Measurements from ENCODE around the gene QSOX1.

The QSOX1 gene

DNA sequence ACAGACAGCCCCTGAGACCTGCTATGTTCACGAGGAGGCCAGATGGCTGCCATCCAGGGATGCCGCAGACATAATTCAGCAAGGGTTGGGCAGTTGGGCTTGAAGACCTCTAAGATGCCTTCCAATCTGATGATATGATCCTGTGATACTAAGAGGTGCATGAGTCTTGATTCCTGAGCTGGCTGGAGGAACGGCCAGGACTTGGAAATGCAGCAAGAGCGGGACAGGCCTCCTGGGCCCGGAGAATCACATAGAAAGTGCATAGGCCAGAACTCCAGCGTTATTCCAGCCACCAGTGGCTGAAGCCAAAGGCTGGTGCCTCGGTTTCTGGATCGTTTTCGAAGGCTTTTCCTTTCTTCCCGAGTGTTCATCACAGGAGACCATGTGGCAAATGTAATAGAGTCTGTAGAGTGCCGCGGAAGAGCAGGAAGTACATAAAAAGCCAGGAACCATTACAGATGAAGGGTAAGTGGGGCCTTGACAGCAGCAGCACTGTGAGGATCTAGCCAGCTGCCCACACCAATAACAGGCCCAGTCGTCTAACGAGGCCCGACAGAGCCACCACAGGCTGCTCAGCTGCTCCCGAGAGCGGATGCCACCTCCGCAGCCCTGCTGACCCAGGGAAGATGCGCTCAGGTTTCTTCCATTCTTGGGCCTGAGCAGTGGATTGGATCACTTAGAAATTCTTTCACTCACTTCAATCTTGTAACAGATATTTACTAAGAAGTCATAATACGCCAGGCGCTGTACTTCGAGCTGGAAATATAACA lies 61.4 kb downstream of the QSOX1 start:
- DNase-seq, result no peak

DNA sequence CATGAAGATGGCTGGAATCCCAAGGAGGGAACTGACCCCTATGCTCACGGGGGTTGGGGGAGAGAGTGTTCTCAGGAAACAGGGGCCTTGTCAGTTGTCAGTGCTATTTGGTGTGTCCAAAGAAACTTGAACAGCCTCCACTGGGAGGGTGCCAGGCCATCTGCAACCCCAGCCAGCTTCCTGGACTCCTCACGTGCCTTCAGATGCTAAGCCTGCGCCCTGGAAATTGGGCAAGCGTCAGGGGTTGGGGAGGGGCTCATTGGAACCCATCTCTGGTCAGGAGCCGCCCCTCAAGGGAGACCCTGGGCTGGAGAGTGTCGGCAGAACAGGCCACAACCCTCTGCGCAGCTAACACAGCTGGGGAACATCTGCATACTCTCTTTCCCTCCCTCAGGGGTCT lies 62.3 kb downstream of the QSOX1 start:
- no peak for DNase-seq

DNA sequence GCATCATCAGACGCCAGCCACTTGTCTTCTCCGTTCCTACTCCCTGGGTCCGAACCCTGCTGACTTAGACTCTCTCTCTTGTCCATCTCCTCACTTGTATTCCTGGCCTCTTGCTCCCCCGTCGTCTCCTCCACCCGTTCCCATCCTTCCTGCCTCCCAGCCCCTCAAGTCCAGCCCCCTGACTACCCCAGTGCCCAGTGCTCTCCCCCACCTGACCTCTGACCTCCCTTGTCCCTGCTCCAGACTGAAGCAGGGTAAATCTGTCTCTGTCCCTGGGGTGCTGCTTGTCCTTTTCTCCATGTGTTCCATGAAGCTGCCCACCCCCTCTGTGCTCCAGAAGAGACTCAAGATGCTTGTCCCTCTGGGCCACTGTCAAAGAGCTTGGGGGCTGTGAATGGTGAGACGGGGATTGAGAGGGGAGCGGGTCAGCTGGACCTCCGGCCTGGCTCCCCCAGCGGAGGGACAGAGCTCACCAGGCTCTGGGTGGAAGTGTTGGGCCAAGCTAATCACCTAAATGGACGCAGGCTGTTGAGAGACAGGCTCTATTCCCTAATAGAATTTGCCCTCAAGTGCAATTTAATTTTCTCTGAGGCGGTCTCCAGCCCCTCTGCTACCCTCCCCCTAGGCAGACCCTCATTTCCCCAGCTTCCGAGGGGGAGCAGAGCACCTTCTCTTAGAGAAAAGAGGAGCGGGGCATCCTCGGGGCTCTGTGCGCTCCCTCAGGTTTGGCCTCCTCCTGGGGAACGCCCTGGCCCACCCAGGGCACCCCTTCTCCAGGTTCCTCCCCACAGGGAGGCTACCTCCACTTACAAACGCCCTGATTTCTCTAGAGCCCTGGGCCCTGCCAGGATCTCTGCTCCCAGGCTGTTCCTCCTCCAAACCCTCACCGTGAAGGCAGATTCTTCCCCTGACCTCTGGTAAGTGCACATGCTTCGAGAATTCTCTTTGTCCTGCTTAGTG lies 64.4 kb downstream of the QSOX1 start:
- no peak for DNase-seq

DNA sequence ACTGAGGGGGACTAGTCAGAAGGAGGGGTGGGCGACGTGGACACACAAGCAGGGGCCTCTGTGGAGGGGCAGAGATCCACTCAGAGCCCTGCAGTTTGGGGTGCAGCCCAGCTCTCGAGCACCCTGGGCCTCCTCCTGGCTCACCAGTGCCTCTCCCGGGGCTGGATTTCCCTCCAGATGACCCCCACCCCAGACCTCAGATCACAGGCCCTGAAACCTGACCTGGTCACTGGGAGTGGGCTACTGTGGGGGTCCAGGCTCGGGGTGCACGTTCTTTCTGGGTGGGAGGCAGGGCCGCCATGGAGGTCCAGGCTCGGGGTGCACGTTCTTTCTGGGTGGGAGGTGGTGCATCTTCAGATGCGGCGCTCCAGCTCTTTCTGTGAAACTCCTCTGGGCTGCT lies 65.1 kb downstream of the QSOX1 start:
- no peak for DNase-seq

DNA sequence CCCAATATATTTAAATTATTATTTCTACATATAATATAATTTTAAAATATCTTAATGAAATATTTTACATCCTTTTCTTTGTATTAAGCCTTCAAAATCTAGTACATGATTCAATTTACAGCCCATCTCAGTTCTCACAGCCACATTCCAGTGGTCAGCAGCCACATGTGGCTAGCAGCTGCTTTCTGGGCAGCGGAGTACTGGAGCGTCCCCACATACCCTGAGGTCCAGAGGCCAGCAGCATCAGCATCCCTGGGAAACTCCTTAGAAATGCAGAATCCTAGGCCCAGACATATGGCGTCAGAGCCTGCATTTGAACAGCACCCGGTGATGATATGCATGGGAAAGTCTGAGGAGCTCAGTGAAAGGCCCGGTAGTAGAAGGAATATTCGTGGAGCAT lies 66.8 kb downstream of the QSOX1 start:
- no peak for DNase-seq

DNA sequence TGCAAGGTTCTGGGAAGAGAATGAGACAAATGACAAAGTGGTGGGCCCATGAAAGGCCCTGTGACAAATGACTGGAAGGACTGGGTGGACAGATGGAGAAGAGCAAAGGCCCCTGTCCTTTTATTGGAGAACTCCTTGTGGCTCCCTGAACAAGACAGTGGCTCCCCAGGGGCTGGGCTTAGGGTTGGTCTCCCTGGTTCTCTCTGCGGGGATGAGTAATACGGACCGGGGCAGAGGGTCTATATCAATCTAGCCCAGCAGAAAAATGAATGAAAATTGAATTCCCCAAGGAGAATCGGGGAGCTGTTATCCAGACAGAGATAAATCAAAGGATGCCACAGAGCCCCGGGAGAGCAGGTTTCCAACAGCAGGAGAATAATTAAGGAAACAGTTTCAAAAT lies 70.2 kb downstream of the QSOX1 start:
- DNase-seq, result no peak

DNA sequence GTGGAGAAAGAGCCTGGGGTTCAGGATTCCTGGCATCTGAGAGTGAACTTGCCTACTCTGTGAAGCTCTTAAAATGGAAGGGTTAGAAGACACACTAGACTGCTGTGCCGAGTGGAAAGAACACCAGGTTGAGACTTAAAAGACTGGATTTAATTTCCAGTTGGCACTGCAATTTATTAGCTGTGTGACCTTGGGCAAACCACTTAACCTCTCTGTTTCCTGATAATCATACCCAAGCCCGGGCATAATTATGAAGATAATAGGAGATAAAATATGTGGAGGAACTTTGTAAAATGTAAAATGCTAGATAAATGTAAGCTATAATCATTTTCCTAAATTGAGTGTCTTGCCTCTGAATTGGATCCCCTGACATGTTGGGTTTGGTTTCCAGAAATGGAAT lies 70.7 kb downstream of the QSOX1 start:
- DNase-seq, result no peak

DNA sequence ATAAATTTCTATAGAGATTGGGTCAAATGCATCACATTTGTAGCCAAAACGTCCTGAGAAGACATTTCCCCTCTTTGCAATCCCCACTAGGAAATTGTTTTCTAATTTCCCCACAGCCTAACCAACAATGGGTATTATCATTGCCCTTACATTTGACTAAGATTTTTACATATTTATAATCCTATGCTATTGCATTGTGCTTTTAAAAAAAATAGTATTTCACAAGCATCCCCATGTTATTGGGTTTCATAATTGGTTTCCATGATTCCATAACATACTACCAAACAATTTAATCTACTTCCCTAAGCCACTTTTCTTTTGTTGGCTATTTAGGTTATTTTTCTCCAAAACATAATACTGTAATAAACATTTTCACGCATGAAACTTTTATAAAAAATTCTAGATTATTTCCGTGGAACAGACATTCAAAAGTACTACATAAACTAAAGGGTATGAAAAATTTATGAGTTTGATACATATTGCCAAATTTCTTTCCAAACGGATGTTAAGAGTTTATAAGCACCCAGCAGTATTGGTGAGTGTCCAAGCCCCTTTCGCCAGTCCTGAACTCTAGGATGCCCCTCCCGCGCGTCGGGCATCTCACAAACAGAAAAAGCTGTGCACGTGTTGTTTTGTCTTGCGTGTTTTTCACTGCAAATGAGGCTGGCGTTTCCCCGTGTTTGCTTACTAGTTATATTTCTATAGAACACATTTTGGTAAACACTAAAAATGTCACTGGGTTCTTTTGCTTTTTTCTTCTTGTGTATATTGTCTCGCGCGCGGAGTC lies 73.4 kb downstream of the QSOX1 start:
- no peak for DNase-seq

DNA sequence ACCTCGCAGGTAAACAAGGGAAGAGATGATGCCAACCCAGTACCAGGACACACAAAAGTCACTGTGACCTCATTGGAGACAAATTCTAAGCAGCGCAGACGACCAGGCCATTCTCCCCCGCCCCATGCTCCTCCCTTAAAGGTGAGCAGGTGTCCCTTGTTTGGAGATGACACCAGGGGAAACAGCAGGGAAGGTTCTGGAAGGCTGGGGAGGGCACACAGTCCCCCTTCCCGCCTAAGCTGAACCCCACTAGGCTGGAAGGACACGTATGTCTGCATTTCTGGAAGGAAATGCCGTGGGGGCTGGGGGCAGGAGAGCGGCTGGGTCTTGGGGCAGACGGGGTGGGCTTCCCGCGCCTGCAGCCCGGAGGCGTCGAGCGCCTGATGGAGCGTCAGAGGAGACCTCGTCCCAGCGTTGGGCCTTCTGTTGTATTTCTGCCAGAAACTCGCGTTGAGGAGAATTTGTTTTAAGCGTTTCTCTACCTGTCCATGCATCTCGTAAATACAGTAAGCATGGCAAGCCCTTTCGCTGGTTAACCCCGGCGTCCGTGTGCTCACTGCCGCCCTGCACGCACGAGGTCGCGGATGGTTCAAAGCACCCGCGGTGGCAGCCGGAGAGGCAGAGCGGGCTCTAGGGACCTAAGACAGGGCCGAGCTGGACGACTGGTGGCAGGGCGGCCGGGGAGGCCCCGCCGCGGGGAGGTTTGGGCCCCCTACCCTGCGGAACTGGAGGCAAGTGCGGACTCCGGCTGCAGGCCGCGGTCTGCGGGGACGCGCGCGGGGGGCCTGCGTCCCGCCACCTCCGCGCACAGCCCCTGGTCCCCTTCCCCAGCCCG lies 74.2 kb downstream of the QSOX1 start:
- peak; percentile 37 for DNase-seq

DNA sequence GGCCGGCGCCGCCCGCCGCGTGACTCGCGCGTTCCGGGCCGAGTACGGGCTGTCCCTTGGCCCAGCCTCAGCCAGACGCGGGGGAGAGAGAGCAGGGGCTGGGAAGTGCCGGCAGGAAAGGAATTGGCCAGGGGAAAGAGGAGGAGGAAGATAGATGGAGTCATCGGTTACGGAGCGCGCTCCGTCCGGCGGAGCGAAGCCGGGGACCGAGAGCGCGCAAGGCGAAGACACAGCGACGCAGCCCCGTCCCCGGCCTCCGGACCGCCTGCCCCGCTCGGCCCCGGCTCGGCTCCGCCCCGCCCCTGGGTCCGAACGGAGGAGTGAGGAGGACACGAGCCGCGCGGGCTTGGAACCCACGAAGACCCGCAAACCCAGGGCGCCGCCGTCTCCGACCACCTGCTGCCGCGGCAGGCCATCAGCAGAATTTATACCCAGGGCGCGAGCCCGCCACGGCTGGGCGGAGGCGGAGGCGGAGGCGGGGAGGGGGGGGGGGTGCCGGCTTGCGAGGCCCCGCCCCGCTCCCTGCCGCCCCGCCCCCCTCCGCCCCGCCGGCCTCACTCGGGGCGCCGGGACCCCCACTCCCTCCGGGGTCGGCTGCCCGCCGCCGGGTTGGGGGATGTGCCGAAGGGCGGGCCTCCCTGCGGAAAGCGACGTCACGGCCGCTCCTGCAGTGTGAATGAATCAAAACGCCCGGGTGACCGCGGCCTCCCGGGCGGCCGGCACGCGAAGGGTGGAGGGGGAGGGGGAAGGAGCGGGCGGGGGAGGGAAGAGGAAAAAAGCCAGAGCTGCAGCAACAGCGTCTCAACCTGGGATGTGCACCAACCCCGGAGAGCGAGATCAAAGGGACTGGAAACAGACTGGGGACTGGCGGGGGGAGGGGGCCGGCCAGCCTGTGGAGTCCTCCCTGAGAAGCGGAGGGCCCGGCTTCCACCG lies 75.1 kb downstream of the QSOX1 start, which contains the start of gene LHX4:
Gene LHX4 (plus strand): TSS at position 782 of the 933 bp plus-strand sequence. CDS start 266 bp downstream, outside the sequence.
- peak; percentile 46 for DNase-seq

DNA sequence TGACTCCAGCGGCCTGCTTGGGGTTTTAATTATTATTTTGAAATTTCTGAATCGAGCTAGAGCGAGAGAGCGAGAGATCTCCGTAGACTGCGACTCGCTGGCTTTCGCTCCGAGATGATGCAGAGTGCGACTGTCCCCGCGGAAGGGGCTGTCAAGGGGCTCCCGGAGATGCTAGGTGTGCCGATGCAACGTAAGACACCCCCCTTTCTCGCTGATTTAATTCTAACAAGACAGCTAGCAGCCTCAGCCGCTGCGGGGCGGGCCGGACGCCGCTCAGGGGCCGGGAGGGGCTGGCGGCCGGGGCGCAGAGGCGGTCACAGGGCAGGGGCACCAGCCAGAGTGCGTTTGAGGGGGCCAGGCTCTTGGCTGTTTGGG lies 75.7 kb downstream of the QSOX1 start:
- DNase-seq, result no peak

DNA sequence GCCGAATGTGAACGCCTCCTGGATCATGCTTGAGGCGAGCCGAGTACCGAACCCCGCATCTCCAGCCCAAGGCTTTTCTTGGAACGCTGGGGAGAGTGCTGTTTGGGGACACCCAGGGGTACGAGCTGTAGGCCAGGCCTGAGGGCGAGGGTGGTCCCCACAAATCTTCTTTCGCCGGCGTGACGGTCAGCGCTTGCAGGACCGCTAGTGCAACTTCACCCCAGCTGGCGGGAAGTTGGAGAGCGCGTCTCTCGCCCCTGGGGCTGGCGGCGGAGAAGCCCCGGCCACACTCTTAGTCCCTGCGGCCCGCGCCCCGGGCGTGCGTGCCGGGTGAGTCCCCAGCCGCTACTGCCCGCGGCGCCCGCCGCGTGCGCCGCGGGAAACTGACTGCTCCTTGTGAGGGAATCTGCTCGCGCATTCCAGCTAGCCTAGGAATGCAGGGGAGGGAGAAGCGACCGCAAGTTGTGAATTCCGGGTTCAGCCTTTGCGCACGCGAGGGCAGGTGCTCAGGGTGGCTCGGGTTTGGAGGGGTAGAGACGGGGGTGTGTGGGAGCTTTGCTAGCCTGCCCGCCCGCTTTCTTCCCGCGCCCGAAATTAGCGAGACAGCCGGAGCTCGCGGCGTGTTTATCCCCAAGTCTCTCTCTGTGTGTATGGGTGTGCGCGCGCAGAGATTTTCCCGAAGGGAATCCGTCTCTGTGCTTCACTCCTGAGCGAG lies 76.3 kb downstream of the QSOX1 start:
- DNase-seq, result no peak

DNA sequence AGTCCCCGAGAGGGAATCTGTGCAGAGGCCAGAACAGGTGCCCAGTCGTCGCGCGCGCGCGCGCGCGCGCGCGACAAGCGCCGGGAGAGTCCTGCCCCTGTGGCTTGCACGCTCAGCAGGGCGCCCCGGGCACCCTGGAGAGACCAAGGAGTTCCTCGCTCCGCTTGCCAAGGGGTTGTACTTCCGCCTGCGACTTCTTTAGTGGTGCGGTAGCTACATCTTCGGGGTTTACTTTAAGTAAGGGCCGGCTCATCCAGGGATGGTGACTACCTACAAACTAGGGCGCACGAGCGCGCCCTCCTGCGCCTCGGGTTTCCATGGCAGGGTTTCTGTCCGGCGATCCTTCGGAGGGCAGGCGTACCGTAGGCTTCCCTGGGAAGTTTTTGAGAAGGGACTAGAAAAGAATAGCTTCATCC lies 76.8 kb downstream of the QSOX1 start:
- DNase-seq, result peak; percentile 58

DNA sequence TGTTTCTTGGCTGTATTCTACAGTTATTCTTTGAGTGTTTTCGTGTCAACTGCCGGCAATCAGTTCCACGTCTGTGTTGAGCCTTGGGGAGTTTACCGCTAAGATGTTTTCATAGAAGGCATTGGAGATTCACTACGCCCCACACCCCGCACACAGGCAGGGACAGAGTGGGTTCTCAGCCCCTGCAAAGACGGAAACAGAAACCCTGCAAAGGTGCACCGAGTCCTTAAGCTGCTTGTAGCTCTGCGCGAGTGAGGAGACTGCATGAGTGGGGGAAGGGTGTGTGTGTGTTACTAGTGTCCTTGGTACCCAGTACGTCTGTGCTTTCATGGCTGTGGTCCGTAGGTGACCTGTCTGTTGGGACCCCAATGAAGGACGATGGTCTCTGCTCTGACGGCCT lies 77.3 kb downstream of the QSOX1 start:
- DNase-seq, result no peak

DNA sequence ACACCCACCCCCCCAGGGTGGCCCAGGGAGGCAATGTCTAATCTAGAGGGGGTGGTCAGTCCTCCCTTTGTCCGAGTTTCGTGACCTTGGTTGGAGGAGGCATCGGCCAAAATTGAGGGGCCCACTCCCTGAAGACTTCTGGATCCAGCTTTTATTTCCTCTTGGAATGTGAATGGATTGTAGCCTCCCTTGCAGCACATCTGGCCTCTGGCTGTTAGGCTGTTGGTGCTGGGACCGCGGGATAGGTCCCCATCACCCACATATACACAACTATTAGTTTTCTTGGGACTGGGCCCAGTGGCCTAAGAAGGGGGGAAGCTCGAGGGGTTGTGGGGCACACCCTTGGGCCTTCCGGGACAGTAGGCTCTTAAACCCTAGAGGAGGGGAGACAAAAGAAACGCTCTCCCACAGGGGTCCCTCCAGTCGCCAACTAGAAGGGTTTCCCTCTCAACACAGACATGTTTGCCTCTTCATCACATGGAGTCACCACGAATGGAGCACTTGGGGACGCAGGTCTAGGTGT lies 77.9 kb downstream of the QSOX1 start:
- DNase-seq, result no peak

DNA sequence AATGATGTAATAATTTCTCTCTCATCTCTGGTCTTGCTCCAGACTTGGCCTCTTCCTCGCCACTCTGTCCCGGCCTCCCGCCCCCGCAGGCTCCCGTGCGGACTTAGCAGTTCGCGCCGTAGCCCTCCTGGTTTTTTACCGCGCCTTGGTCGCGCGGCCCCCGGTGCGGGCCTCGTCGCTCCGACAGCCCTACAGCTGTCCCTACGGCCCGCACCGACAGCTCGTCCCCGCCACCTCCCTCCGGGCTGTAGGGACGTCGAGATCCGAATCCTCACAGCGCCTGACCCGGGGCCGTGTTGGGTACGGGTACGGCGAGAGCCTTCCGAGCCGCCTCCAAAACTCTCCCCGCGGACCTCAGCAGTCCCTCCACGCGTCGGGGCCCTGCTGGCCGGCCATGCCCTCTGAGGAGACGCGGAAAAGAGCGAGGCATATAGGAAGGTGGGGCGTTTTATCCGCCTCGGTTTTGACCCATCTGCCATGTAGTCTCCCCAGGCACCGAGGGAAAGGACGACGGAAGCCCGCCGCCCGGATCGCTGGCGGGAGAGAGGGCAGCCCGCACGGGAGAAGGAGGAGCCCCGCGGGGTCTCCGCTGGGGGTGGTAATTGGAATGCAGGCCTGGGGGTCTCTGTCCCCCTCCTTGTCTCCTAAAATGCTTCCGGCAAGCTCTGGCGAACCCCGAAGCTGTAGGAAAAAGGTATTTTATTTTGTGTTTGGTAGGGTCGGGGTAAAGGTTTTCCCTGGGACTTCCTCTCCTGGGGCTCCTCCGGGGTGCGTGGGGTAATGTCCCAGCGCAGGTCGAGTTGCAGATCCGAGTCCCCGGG lies 78.7 kb downstream of the QSOX1 start:
- no peak for DNase-seq

DNA sequence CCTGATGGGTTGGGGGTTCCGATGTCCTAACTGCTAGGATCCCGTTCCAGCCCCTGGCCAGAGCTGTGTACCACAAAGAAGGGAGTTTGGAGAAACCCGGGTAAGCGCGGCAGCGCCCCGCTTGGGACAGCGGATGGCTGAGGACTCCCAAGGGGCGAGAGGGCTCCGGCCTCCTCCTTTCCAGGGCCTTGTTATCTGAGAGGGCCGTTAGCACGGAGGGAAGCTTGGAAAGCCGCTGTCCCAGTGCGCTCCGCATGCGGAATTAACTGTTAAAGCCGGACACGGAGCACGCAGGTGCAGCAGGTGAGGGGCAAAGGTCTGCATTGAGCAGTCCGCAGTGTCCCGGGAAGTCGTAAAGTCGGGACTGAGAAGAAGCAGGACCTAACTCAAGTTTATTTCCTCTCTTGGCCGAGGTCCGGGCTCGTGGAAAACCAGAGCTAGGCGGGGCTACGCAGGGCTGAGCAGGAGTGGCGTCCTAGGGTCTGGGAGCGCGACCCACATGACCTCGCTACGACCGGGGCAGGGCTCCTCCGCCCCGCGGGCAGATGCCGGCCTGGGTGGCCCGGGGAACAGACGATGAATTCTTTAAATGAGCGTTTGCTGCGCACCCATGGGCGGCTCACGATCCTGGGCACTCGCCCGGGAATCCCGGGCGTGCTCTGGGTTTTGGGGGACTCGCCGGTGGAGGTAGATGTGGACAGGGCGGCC lies 79.9 kb downstream of the QSOX1 start:
- DNase-seq, result no peak

DNA sequence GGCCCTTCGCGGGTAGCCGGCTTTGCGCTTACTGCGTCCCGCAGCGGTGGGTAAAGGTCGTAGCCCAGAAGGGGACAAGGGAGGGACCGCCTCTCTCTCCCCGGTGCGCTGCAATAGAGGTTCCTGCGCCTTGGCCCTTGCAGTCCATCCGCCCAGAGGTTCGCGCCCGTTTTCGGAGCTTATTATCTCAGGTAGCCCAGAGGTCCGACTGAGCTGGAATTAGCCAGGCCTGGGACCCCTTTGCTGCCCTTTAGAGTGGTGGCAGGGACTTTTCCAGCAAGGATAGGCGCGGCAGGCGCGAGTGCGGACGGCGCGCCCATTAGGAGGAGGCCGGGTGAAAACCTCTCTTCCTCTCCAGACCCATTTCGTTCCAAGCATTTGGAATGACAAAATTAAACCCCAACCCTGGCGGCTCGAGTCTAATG lies 80.4 kb downstream of the QSOX1 start:
- DNase-seq, result no peak
